H1 (cell line): ENCODE data around the gene EIF4E2. TPM values are rescaled to one million over a fixed set of nuclear protein-coding genes. Genes with fewer than 3 reads are reported as not detected.

Source experiments
- CTCF ChIA-PET: fragments of 300-600 bp; sonication (Branson Sonifier 250); formaldehyde crosslinking; loops from one replicate; lab custom pipeline; 2021; ENCODE audit not compliant: partially characterized antibody; lab: Charles Lee
- POLR2A ChIA-PET: fragments of 300-600 bp; sonication (Branson Sonifier 250); formaldehyde crosslinking; loops from one replicate; lab custom pipeline; 2021; ENCODE audit warnings: inconsistent platforms; ENCODE audit not compliant: partially characterized antibody; lab: Charles Lee
- DNase-seq, 2 experiments: peaks; one replicate each; pipeline versions ENCODE4 v3.0.0 to v3.0.0-alpha.2; 2010 to 2022; ENCODE audit warnings: low spot score in 2 of 2, low read depth in 1 of 2, mixed read lengths in 1 of 2
- FAIRE-seq: peaks from 2 replicates; lab custom pipeline; 2011; peaks lifted over from hg19 to GRCh38; lab: Jason Lieb, UNC
- H2AFZ ChIP-seq: 2 replicates; pipeline ENCODE4 v1.8.1; 2012; ENCODE audit warnings: low read length, inconsistent platforms
- H2AK5ac ChIP-seq: 2 replicates; pipeline ENCODE4 v1.6.1; 2013; ENCODE audit warnings: low read depth, low read length
- H2BK120ac ChIP-seq: replicated peaks from 2 replicates; pipeline ENCODE3; 2013; ENCODE audit warnings: low read depth, low read length, inconsistent platforms
- H2BK12ac ChIP-seq: 2 replicates; pipeline ENCODE4 v1.6.1; 2013; ENCODE audit warnings: low read depth, low read length
- H2BK15ac ChIP-seq: 2 replicates; pipeline ENCODE4 v1.6.1; 2013; ENCODE audit warnings: low read length
- H2BK20ac ChIP-seq: 2 replicates; pipeline ENCODE4 v1.6.1; 2013; ENCODE audit warnings: low read length
- H2BK5ac ChIP-seq: 2 replicates; pipeline ENCODE4 v1.6.1; 2013; ENCODE audit warnings: low read depth, low read length
- H3K14ac ChIP-seq: 2 replicates; pipeline ENCODE4 v1.6.1; 2013; ENCODE audit warnings: inconsistent platforms; ENCODE audit not compliant: insufficient read length
- H3K18ac ChIP-seq: 2 replicates; pipeline ENCODE4 v1.6.1; 2013; ENCODE audit warnings: low read length; ENCODE audit errors: extremely low read depth
- H3K23ac ChIP-seq: 2 replicates; pipeline ENCODE4 v1.6.1; 2013; ENCODE audit warnings: inconsistent platforms; ENCODE audit not compliant: insufficient read length
- H3K23me2 ChIP-seq: 2 replicates; pipeline ENCODE4 v1.6.1; 2013; ENCODE audit warnings: low read depth, low read length
- H3K27ac ChIP-seq: 2 replicates; pipeline ENCODE4 v1.6.1; 2011; ENCODE audit warnings: low read depth, low read length, inconsistent platforms
- H3K27me3 ChIP-seq, 4 experiments: replicated peaks in 1 of 4; 1 replicate in 1 of 4; 2 replicates in 3 of 4; pipeline versions ENCODE4 v1.6.1 to v1.8.1; 2011 to 2013; ENCODE audit warnings: low read length in 3 of 4, mild to moderate bottlenecking in 3 of 4, inconsistent platforms in 2 of 4, mixed read lengths in 2 of 4, moderate library complexity in 1 of 4; ENCODE audit not compliant: control insufficient read depth in 3 of 4, insufficient read depth in 3 of 4; ENCODE audit errors: extremely low read depth in 1 of 4
- H3K36me3 ChIP-seq, 4 experiments: 2 replicates each; pipeline versions ENCODE4 v1.6.1 to v1.8.1; 2011 to 2013; ENCODE audit warnings: mild to moderate bottlenecking in 4 of 4, low read length in 3 of 4, moderate library complexity in 2 of 4, control low read depth in 1 of 4, inconsistent platforms in 1 of 4; ENCODE audit not compliant: insufficient read depth in 4 of 4, control insufficient read depth in 2 of 4
- H3K4ac ChIP-seq: replicated peaks from 2 replicates; pipeline ENCODE3; 2013; ENCODE audit warnings: low read length, low read depth, mixed read lengths, inconsistent platforms; ENCODE audit not compliant: insufficient read length
- H3K4me1 ChIP-seq, 4 experiments: replicated peaks in 1 of 4; 1 replicate in 1 of 4; 2 replicates in 3 of 4; pipeline versions ENCODE4 v1.6.1 to v1.8.1; 2011 to 2013; ENCODE audit warnings: low read length in 3 of 4, inconsistent platforms in 2 of 4, mixed read lengths in 1 of 4; ENCODE audit not compliant: insufficient read depth in 4 of 4, control insufficient read depth in 3 of 4
- H3K4me2 ChIP-seq, 2 experiments: 2 replicates each; pipeline versions ENCODE4 v1.6.1 to v1.8.1; 2011 to 2013; ENCODE audit warnings: low read depth in 2 of 2, low read length in 2 of 2, control low read depth in 1 of 2, inconsistent platforms in 1 of 2, mild to moderate bottlenecking in 1 of 2; ENCODE audit not compliant: insufficient read depth in 1 of 2
- H3K4me3 ChIP-seq, 4 experiments: fragments of 200-600, 300-600 bp in 1 of 4; sonication (generic), shearing (Covaris generic), sonication (Bioruptor Twin) in 1 of 4; 2 replicates each; pipeline versions ENCODE4 v1.5.1 to v1.8.1; 2011 to 2016; ENCODE audit warnings: low read length in 4 of 4, low read depth in 3 of 4, control low read depth in 2 of 4, inconsistent platforms in 2 of 4, mild to moderate bottlenecking in 2 of 4, mixed read lengths in 1 of 4, moderate library complexity in 1 of 4; ENCODE audit not compliant: insufficient read depth in 2 of 4; ENCODE audit errors: extremely low read depth in 1 of 4
- H3K56ac ChIP-seq: replicated peaks from 2 replicates; pipeline ENCODE3; 2013; ENCODE audit warnings: low read depth, mild to moderate bottlenecking, mixed read lengths, low read length, inconsistent platforms; ENCODE audit not compliant: insufficient read length
- H3K79me1 ChIP-seq: 2 replicates; pipeline ENCODE4 v1.6.1; 2013; ENCODE audit warnings: low read depth, low read length, control low read depth
- H3K79me2 ChIP-seq, 2 experiments: 2 replicates each; pipeline versions ENCODE4 v1.6.1 to v1.8.1; 2012 to 2013; ENCODE audit warnings: low read length in 2 of 2, mild to moderate bottlenecking in 2 of 2, inconsistent platforms in 1 of 2; ENCODE audit not compliant: insufficient read depth in 2 of 2, control insufficient read depth in 1 of 2
- H3K9ac ChIP-seq, 4 experiments: replicated peaks in 1 of 4; 1 replicate in 1 of 4; 2 replicates in 3 of 4; pipeline versions ENCODE4 v1.6.1 to v1.8.1; 2011 to 2013; ENCODE audit warnings: low read depth in 3 of 4, low read length in 3 of 4, control low read depth in 2 of 4, mild to moderate bottlenecking in 2 of 4, moderate library complexity in 2 of 4, inconsistent platforms in 1 of 4; ENCODE audit errors: extremely low read depth in 1 of 4
- H3K9me3 ChIP-seq, 2 experiments: 2 replicates each; pipeline versions ENCODE4 v1.6.1 to v1.8.1; 2012 to 2013; ENCODE audit warnings: mild to moderate bottlenecking in 2 of 2, moderate library complexity in 2 of 2, control low read depth in 1 of 2, inconsistent platforms in 1 of 2, low read depth in 1 of 2, low read length in 1 of 2, mixed read lengths in 1 of 2; ENCODE audit not compliant: insufficient read depth in 2 of 2
- H4K20me1 ChIP-seq, 2 experiments: replicated peaks in 1 of 2; 2 replicates each; pipeline versions ENCODE3 to v1.8.1; 2011 to 2013; ENCODE audit warnings: inconsistent platforms in 2 of 2, low read length in 2 of 2, mild to moderate bottlenecking in 1 of 2; ENCODE audit not compliant: insufficient read depth in 2 of 2, control insufficient read depth in 1 of 2
- H4K5ac ChIP-seq: 2 replicates; pipeline ENCODE4 v1.6.1; 2013; ENCODE audit warnings: low read length, low read depth, mixed read lengths, inconsistent platforms; ENCODE audit not compliant: insufficient read length
- H4K8ac ChIP-seq: 2 replicates; pipeline ENCODE4 v1.8.0; 2013; ENCODE audit warnings: mild to moderate bottlenecking, moderate library complexity, low read length, inconsistent platforms; ENCODE audit not compliant: insufficient read depth; ENCODE audit errors: extremely low read depth
- H4K91ac ChIP-seq: replicated peaks from 2 replicates; pipeline ENCODE3; 2013; ENCODE audit warnings: low read length, mixed read lengths, inconsistent platforms; ENCODE audit not compliant: insufficient read length
- CTCF ChIP-seq, 3 experiments: IDR thresholded peaks; 1 replicate in 2 of 3; 2 replicates in 1 of 3; pipeline versions ENCODE4 v1.5.1 to v1.6.1; 2011; ENCODE audit warnings: low read length in 3 of 3, mild to moderate bottlenecking in 3 of 3, inconsistent platforms in 2 of 3, low read depth in 1 of 3, moderate library complexity in 1 of 3; ENCODE audit not compliant: insufficient read depth in 1 of 3; ENCODE audit errors: control extremely low read depth in 1 of 3
- HDAC6 ChIP-seq: IDR thresholded peaks from one replicate; pipeline ENCODE4 v1.7.1; 2012; ENCODE audit warnings: low read depth, mild to moderate bottlenecking, inconsistent platforms, low read length, moderate library complexity
- WGBS, 2 experiments: shearing (Covaris generic) in 1 of 2; methylation state at CpG; one replicate each; pipeline versions ENCODE4 v1.1.6 to v1.1.7; 2013 to 2015; ENCODE audit warnings: low lambda C conversion rate in 2 of 2, mixed read lengths in 2 of 2, inconsistent platforms in 1 of 2, low coverage in 1 of 2, missing lambda C conversion rate in 1 of 2; ENCODE audit not compliant: insufficient replicate concordance in 2 of 2, insufficient coverage in 1 of 2, insufficient read length in 1 of 2; ENCODE audit errors: extremely low coverage in 1 of 2, missing lambda C conversion rate in 1 of 2; 5-methylcytosine and 5-hydroxymethylcytosine counted together
- polyA plus RNA-seq, 7 experiments: library from polyadenylated mRNA; depleted of rRNA in 3 of 7; stranded (reverse) in 5 of 7; unstranded in 2 of 7; fragments of >200 nt in 5 of 7; fragments of 200-250 nt in 2 of 7; gene quantifications; 1 replicate in 5 of 7; 2 replicates in 1 of 7; 4 replicates in 1 of 7; pipeline versions ENCODE4 v1.2.1 to v1.2.3, GENCODE V29; 2011 to 2013; ENCODE audit warnings: missing spikeins in 2 of 7, mixed read lengths in 2 of 7
- total RNA-seq: library from RNA; stranded (reverse); fragmentation: NEBNext Ultra II Directional; extraction: Animal tissue kit (Norgen Biotek cat#: 25700); gene quantifications from 2 replicates; pipeline ENCODE4 v1.2.1, GENCODE V29; 2021

EIF4E2 gene
- total and polyA plus RNA-seq, 2 of the 8 experiments (the other 6 are each of a cell fraction or from before 2014, with no cell fraction given), result 39.4 to 114 TPM

GRCh38 chr2:232562515-232563151, 12.1 kb downstream of the EIF4E2 start:
- POLR2A ChIA-PET, result interaction anchor here (0.8 to 2.6 kb wide), 7 partner anchors 9 to 24 kb away, joined by 3 to 20 read pairs (median 4); partner anchors contain the start of genes EIF4E2 and TIGD1
- peaks cover 2% of the 10 kb centered on the region; the same call in 1 of the 2 replicates for H3K79me1 ChIP-seq
- peaks cover 0 to 3% of the 10 kb centered on the region in 2 experiments for H4K20me1 ChIP-seq
- H3K4ac ChIP-seq, result no peak overlapping the region
- peak; percentile 28 for FAIRE-seq
- no peak overlapping the region for H2AFZ ChIP-seq
- H3K4me3 ChIP-seq, result no peak overlapping the region
- H3K27ac ChIP-seq, result no peak overlapping the region
- H3K56ac ChIP-seq, result no peak overlapping the region
- peaks cover 9 to 66% (median 35%) of the 10 kb centered on the region in 4 experiments for H3K36me3 ChIP-seq
- no peak overlapping the region for H2BK5ac ChIP-seq
- H2AK5ac ChIP-seq, result no peak overlapping the region
- no peak overlapping the region for H3K14ac ChIP-seq
- CTCF ChIA-PET, result interaction anchor here (0.5 to 2.1 kb wide), 8 partner anchors 10 to 581 kb away, joined by 3 to 8 read pairs (median 3); no protein-coding TSS in a partner anchor
- no peaks in the 10 kb centered on the region for H3K9me3 ChIP-seq
- H3K18ac ChIP-seq, result no peak overlapping the region
- H3K23ac ChIP-seq, result no peak overlapping the region
- H2BK120ac ChIP-seq, result no peak overlapping the region
- no peaks in the 10 kb centered on the region for H3K27me3 ChIP-seq
- H4K5ac ChIP-seq, result no peak overlapping the region
- no peak overlapping the region for H2BK12ac ChIP-seq
- no peaks in the 10 kb centered on the region for H3K23me2 ChIP-seq
- H2BK15ac ChIP-seq, result no peak overlapping the region
- H3K9ac ChIP-seq, result no peak overlapping the region
- 83% methylated on average over 8 of the region's 8 CpGs; no CpG with 5 or more reads in 1 of the 2 experiments for WGBS, 2 experiments
- H3K4me2 ChIP-seq, result no peak overlapping the region
- no peak for TF ChIP-seq HDAC6
- peak in 1 of 3 experiments; percentile 12; a peak in 1 of 4 replicates for TF ChIP-seq CTCF (IDR thresholded peaks at IDR 0.05; ENCODE audit: control extremely low read depth in 1 of 3, insufficient read depth in 1 of 3, low read depth in 1 of 3, low read length in 3 of 3)
- H4K91ac ChIP-seq, result no peak overlapping the region
- H4K8ac ChIP-seq, result no peak overlapping the region
- H3K79me2 ChIP-seq, result no peaks in the 10 kb centered on the region
- no peak for DNase-seq
- no peaks in the 10 kb centered on the region for H3K4me1 ChIP-seq
- no peak overlapping the region for H2BK20ac ChIP-seq
